ENCODE results near the gene GNB3. TPM values are rescaled to one million over a fixed set of nuclear protein-coding genes. Genes with fewer than 3 reads are reported as not detected.
"Not testable (repeated sequence)": the region's sequence is repeated elsewhere in the genome, so short reads cannot be mapped to it uniquely, and the experiment has no call there.

Gene GNB3
- total and polyA plus RNA-seq, 2 donors: 0.14 to 1.3 TPM

GRCh38 chr12:6868211-6869048 lies 27.7 kb downstream of the GNB3 start:
- DNase-seq (ENCODE audit: low read depth in 6 of 9, low spot score in 9 of 9): peak in 2 of 9 donors; percentile 44 to 45
- H3K27me3 ChIP-seq (ENCODE audit: control insufficient read depth in 2 of 2, insufficient read depth in 1 of 2, low read length in 1 of 2): no peaks in the 10 kb centered on the region
- WGBS: 19% methylated on average over 22 of the region's 22 CpGs

GRCh38 chr12:6869049-6870021 lies 28.6 kb downstream of the GNB3 start:
- H3K4me3 ChIP-seq (ENCODE audit: low read length in 2 of 2): peak overlapping the region in 1 of 2 donors; percentile 5
- H3K36me3 ChIP-seq (ENCODE audit: control insufficient read depth in 2 of 2, insufficient read depth in 2 of 2, low read length in 1 of 2): peaks cover 26 to 46% of the 10 kb centered on the region in 2 donors
- peak overlapping the region in 1 of 2 donors; percentile 55 for H3K27ac ChIP-seq (ENCODE audit: low read depth in 1 of 2, low read length in 1 of 2)
- H3K27me3 ChIP-seq (ENCODE audit: control insufficient read depth in 2 of 2, insufficient read depth in 1 of 2, low read length in 1 of 2): no peaks in the 10 kb centered on the region
- H3K9me3 ChIP-seq (ENCODE audit: control insufficient read depth in 2 of 2, insufficient read depth in 1 of 2, low read length in 1 of 2): peaks cover 0 to 4% of the 10 kb centered on the region in 2 donors
- peak; percentile 61 to 92 (median 83) for DNase-seq (ENCODE audit: low read depth in 6 of 9, low spot score in 9 of 9)
- 55% methylated on average over 12 of the region's 12 CpGs for WGBS
- peaks cover 18 to 60% of the 10 kb centered on the region in 2 donors for H3K4me1 ChIP-seq (ENCODE audit: control insufficient read depth in 2 of 2, insufficient read depth in 2 of 2, low read length in 2 of 2)

More at GRCh38 chr12:6868211-6869048, 27.7 kb downstream of the GNB3 start:
- Histone ChIP-seq H3K4me1 (ENCODE audit: control insufficient read depth in 2 of 2, insufficient read depth in 2 of 2, low read length in 2 of 2) (peaks cover 15 to 51% of the 10 kb centered on the region in 2 donors), H3K4me3 (ENCODE audit: low read length in 2 of 2) (peak overlapping the region; percentile 57 to 78), H3K27ac (ENCODE audit: low read depth in 1 of 2, low read length in 1 of 2) (peak overlapping the region; percentile 82 to 92), H3K36me3 (ENCODE audit: control insufficient read depth in 2 of 2, insufficient read depth in 2 of 2, low read length in 1 of 2) (peaks cover 32 to 55% of the 10 kb centered on the region in 2 donors), H3K9me3 (ENCODE audit: control insufficient read depth in 2 of 2, insufficient read depth in 1 of 2, low read length in 1 of 2) (peaks cover 0 to 4% of the 10 kb centered on the region in 2 donors)

GRCh38 chr12:6870304-6870703 lies 29.6 kb downstream of the GNB3 start:
- not testable (repeated sequence) for H3K27ac ChIP-seq (ENCODE audit: low read depth in 1 of 2, low read length in 1 of 2); H3K4me3 ChIP-seq (ENCODE audit: low read length in 2 of 2); H3K9me3 ChIP-seq (ENCODE audit: control insufficient read depth in 2 of 2, insufficient read depth in 1 of 2, low read length in 1 of 2); DNase-seq (ENCODE audit: low read depth in 6 of 9, low spot score in 9 of 9); H3K27me3 ChIP-seq (ENCODE audit: control insufficient read depth in 2 of 2, insufficient read depth in 1 of 2, low read length in 1 of 2)
- WGBS: 95% methylated on average over 4 of the region's 4 CpGs
- Histone ChIP-seq H3K4me1 (ENCODE audit: control insufficient read depth in 2 of 2, insufficient read depth in 2 of 2, low read length in 2 of 2) (peaks cover 18 to 62% of the 10 kb centered on the region in 2 donors), H3K36me3 (ENCODE audit: control insufficient read depth in 2 of 2, insufficient read depth in 2 of 2, low read length in 1 of 2) (peaks cover 18 to 38% of the 10 kb centered on the region in 2 donors)

- Histone ChIP-seq H3K27ac (ENCODE audit: low read depth in 1 of 2, low read length in 1 of 2) (peak overlapping the region in 1 of 2 donors; percentile 38), H3K9me3 (ENCODE audit: control insufficient read depth in 2 of 2, insufficient read depth in 1 of 2, low read length in 1 of 2) (peaks cover 0 to 4% of the 10 kb centered on the region in 2 donors), H3K4me1 (ENCODE audit: control insufficient read depth in 2 of 2, insufficient read depth in 2 of 2, low read length in 2 of 2) (peaks cover 18 to 62% of the 10 kb centered on the region in 2 donors), H3K36me3 (ENCODE audit: control insufficient read depth in 2 of 2, insufficient read depth in 2 of 2, low read length in 1 of 2) (peaks cover 11 to 28% of the 10 kb centered on the region in 2 donors), H3K4me3 (ENCODE audit: low read length in 2 of 2) (peak overlapping the region in 1 of 2 donors; percentile 6), H3K27me3 (ENCODE audit: control insufficient read depth in 2 of 2, insufficient read depth in 1 of 2, low read length in 1 of 2) (no peaks in the 10 kb centered on the region)
- WGBS: 88% methylated on average over 12 of the region's 12 CpGs
- DNase-seq (ENCODE audit: low read depth in 6 of 9, low spot score in 9 of 9): peak in 1 of 9 donors; percentile 34
These were observed 30.6 kb downstream of the GNB3 start for GRCh38 chr12:6871052-6871957.

- H3K36me3 ChIP-seq (ENCODE audit: control insufficient read depth in 2 of 2, insufficient read depth in 2 of 2, low read length in 1 of 2): peaks cover 11 to 29% of the 10 kb centered on the region in 2 donors
- no peaks in the 10 kb centered on the region for H3K27me3 ChIP-seq (ENCODE audit: control insufficient read depth in 2 of 2, insufficient read depth in 1 of 2, low read length in 1 of 2)
- peak overlapping the region; percentile 81 to 82 for H3K4me3 ChIP-seq (ENCODE audit: low read length in 2 of 2)
- peak; percentile 48 to 88 (median 77) for DNase-seq (ENCODE audit: low read depth in 6 of 9, low spot score in 9 of 9)
- H3K27ac ChIP-seq (ENCODE audit: low read depth in 1 of 2, low read length in 1 of 2): peak overlapping the region; percentile 80 to 81
- WGBS: 7% methylated on average over 40 of the region's 40 CpGs
- H3K9me3 ChIP-seq (ENCODE audit: control insufficient read depth in 2 of 2, insufficient read depth in 1 of 2, low read length in 1 of 2): peaks cover 0 to 4% of the 10 kb centered on the region in 2 donors
- H3K4me1 ChIP-seq (ENCODE audit: control insufficient read depth in 2 of 2, insufficient read depth in 2 of 2, low read length in 2 of 2): peaks cover 15 to 54% of the 10 kb centered on the region in 2 donors
These were observed 31.6 kb downstream of the GNB3 start for GRCh38 chr12:6872073-6873048.

- Histone ChIP-seq H3K4me1 (ENCODE audit: control insufficient read depth in 2 of 2, insufficient read depth in 2 of 2, low read length in 2 of 2) (peaks cover 14 to 50% of the 10 kb centered on the region in 2 donors), H3K9me3 (ENCODE audit: control insufficient read depth in 2 of 2, insufficient read depth in 1 of 2, low read length in 1 of 2) (peaks cover 0 to 4% of the 10 kb centered on the region in 2 donors), H3K27me3 (ENCODE audit: control insufficient read depth in 2 of 2, insufficient read depth in 1 of 2, low read length in 1 of 2) (no peaks in the 10 kb centered on the region), H3K27ac (ENCODE audit: low read depth in 1 of 2, low read length in 1 of 2) (peak within 1 kb of the TSS; percentile 80 to 88), H3K4me3 (ENCODE audit: low read length in 2 of 2) (peak within 1 kb of the TSS; percentile 81 to 82), H3K36me3 (ENCODE audit: control insufficient read depth in 2 of 2, insufficient read depth in 2 of 2, low read length in 1 of 2) (peaks cover 11 to 29% of the 10 kb centered on the region in 2 donors)
- WGBS: under 1% methylated on average over 66 of the region's 66 CpGs
- DNase-seq (ENCODE audit: low read depth in 6 of 9, low spot score in 9 of 9): peak; percentile 85 to 99 (median 98)
These were observed 32.6 kb downstream of the GNB3 start, which contains the start of gene SPSB2 for GRCh38 chr12:6873094-6874014. Gene SPSB2 (minus strand): TSS chr12:6873303. CDS start chr12:6872901, 402 bp downstream.

- Histone ChIP-seq H3K27ac (ENCODE audit: low read depth in 1 of 2, low read length in 1 of 2) (peak overlapping the region; percentile 67 to 88), H3K36me3 (ENCODE audit: control insufficient read depth in 2 of 2, insufficient read depth in 2 of 2, low read length in 1 of 2) (peaks cover 11 to 29% of the 10 kb centered on the region in 2 donors), H3K4me1 (ENCODE audit: control insufficient read depth in 2 of 2, insufficient read depth in 2 of 2, low read length in 2 of 2) (peaks cover 12 to 43% of the 10 kb centered on the region in 2 donors), H3K4me3 (ENCODE audit: low read length in 2 of 2) (peak overlapping the region; percentile 81 to 82)
- 51% methylated on average over 9 of the region's 9 CpGs for WGBS
- H3K27me3 ChIP-seq (ENCODE audit: control insufficient read depth in 2 of 2, insufficient read depth in 1 of 2, low read length in 1 of 2); H3K9me3 ChIP-seq (ENCODE audit: control insufficient read depth in 2 of 2, insufficient read depth in 1 of 2, low read length in 1 of 2); DNase-seq (ENCODE audit: low read depth in 6 of 9, low spot score in 9 of 9): not testable (repeated sequence)
These were observed 33.3 kb downstream of the GNB3 start for GRCh38 chr12:6874015-6874368.
